Esophagus muscularis mucosa (tissue), 3 donors: Measurements from ENCODE around the gene LIMCH1.

Source experiments
- CTCF ChIP-seq, 3 experiments: fragments of 200-600 bp in 2 of 3; fragments of 450-650 bp in 1 of 3; sonication (generic) in 2 of 3; IDR thresholded peaks; one replicate each; pipeline ENCODE4 v1.5.1; 2017 to 2019; ENCODE audit warnings: antibody characterized with exemption in 3 of 3, mild to moderate bottlenecking in 2 of 3, moderate library complexity in 1 of 3
- POLR2A ChIP-seq: fragments of 450-650 bp; IDR thresholded peaks from one replicate; pipeline ENCODE4 v1.6.1; 2017; ENCODE audit warnings: antibody characterized with exemption, moderate library complexity, mild to moderate bottlenecking, low read depth
- POLR2AphosphoS5 ChIP-seq, 2 donors: sonication (generic); formaldehyde crosslinking; IDR thresholded peaks; one replicate each; pipeline ENCODE4 v1.6.1; 2017; ENCODE audit warnings: antibody characterized with exemption in 2 of 2

- TF ChIP-seq CTCF (IDR thresholded peaks at IDR 0.05) (no peak), POLR2A (no peak), POLR2AphosphoS5 (IDR thresholded peaks at IDR 0.05) (no peak)
Measured at GRCh38 chr4:41599192-41599786, 61.3 kb downstream of the LIMCH1 start.
